ENCODE results near the gene PPP3CA. TPM values are rescaled to one million over a fixed set of nuclear protein-coding genes. Genes with fewer than 3 reads are reported as not detected.

The PPP3CA gene
- total RNA-seq, 2 donors from 2014 or later = 11.3 to 15.6 TPM

DNA sequence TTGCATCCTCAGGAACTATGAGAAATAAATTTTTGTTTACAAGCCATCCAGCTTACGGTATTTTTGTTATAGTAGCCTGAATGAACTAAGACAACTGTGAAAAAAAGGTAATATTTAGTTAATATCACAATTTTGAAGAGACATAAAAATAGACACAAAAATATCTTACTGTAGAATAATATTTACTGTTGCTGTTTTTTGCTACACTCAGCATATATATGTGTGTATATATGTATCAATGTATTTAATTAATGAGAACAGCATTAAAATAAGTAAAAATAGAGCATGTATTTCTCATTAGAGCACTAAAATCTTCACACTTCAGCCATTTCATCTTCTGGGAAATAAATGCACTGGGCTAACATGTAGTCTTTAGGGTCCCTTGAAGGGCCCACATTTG lies 24.6 kb downstream of the PPP3CA start:
- Mint-ChIP-seq H3K9me3 (no peaks in the 10 kb centered on the region), H3K27me3 (ENCODE audit: low read depth) (peaks cover 12% of the 10 kb centered on the region), H3K4me1 (ENCODE audit: low read depth) (peaks cover 17% of the 10 kb centered on the region), H3K36me3 (ENCODE audit: insufficient read depth in 2 of 2) (no peaks in the 10 kb centered on the region), H3K4me3 (no peak overlapping the region), H3K27ac (no peak overlapping the region)
- no peak for ATAC-seq (replicated peaks in 1 of 2)
- no peak for DNase-seq

DNA sequence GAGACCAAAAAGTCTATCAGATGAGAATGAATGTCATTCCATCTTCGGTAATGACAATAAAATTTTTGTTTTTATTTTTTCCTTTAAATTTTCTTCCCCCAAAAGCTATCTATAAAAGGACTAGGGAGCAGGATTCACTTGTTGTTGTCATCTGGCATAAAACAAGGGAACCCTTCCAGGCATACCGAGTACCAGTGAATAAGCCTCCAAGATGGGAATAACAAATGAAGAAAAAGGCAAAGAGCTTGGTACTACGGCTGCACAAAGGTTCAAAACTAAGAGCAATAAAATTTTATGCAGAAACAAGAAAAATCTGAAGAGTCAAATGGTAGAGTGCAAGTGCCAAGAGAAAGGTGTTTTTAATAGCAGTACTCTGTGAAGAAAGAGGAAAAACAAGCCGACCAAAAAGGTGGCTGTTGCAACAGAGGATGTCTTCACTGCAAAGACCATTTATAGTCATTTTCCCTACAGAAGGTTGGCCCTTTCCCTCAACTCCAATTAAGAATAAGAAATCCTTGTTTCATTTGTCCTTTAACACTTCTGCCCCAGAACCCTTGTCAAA lies 25.8 kb downstream of the PPP3CA start:
- H3K4me1 Mint-ChIP-seq (ENCODE audit: low read depth) = peaks cover 5% of the 10 kb centered on the region
- H3K4me3 Mint-ChIP-seq = no peak overlapping the region

DNA sequence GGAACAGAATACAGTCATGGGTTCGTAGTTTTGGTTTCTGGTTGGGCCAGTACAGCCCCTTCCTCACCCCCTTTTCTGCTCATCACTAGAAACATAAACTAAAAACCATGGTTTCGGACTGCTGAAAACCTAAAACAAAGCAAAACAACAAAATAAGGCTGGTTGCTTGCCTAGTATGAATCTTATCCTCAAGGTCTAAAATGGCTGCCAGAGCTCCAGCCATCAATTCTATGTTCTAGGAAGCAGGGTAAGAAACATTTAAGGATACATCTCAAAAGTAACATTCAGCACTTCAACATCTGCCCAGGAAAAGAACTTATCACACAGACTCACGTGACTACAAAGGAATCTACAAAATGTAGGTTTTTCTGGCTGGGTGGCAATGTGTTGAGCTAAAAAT lies 31.5 kb downstream of the PPP3CA start:
- ATAC-seq (replicated peaks in 1 of 2) = no peak
- Mint-ChIP-seq H3K4me3 (no peak overlapping the region), H3K27ac (no peak overlapping the region), H3K36me3 (ENCODE audit: insufficient read depth in 2 of 2) (peaks cover 3 to 10% of the 10 kb centered on the region in 2 donors), H3K9me3 (peaks cover 1 to 4% of the 10 kb centered on the region in 2 donors), H3K4me1 (ENCODE audit: low read depth) (no peaks in the 10 kb centered on the region), H3K27me3 (ENCODE audit: low read depth) (no peaks in the 10 kb centered on the region)
- DNase-seq = no peak

More for the DNA sequence above, 25.8 kb downstream of the PPP3CA start:
- no peaks in the 10 kb centered on the region for H3K36me3 Mint-ChIP-seq (ENCODE audit: insufficient read depth in 2 of 2)
- DNase-seq = no peak
- peaks cover 4% of the 10 kb centered on the region for H3K27me3 Mint-ChIP-seq (ENCODE audit: low read depth)
- no peaks in the 10 kb centered on the region for H3K9me3 Mint-ChIP-seq
- H3K27ac Mint-ChIP-seq = no peak overlapping the region
- no peak for ATAC-seq (replicated peaks in 1 of 2)

DNA sequence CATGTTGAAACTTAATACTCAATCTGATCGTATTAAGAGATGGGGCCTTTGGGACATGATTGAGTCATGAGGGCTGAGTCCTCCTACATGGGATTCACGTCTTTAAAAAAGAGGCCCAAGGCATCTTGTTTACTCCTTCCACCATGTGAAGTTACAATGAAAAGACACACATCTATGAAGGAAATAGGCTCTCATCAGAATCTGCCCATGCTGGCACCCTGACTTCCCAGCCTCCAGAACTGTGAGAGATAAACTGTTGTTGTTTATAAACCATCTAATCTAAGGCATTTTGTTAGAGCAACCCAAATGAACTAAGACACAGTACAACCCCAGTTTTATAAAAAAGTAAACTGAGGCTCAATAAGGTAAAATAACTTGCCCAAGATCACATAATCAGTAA lies 32.3 kb downstream of the PPP3CA start:
- Mint-ChIP-seq H3K4me1 (ENCODE audit: low read depth) (no peaks in the 10 kb centered on the region), H3K36me3 (ENCODE audit: insufficient read depth in 2 of 2) (peaks cover 3 to 10% of the 10 kb centered on the region in 2 donors)

DNA sequence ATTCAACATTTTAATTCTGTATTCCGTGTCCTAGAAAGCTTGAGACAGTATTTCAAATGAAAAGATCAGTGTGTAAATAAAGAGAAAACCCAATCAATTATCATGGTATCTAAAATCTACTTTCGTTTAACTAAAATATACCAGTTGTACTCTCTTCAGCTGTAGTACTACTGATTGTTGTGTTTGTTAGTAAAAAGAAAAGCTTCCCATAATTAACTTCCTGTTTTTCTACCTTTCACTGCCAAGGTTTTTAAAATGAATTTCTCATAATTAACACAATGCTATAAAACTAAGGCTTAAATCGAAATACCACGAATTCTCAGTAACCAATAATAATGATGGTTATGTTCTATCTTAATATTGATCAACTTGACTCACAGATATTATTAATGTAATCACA lies 37.4 kb downstream of the PPP3CA start:
- no peaks in the 10 kb centered on the region for H3K36me3 Mint-ChIP-seq (ENCODE audit: insufficient read depth in 2 of 2)
- no peak overlapping the region for H3K27ac Mint-ChIP-seq
- no peak for ATAC-seq (replicated peaks in 1 of 2)
- no peaks in the 10 kb centered on the region for H3K9me3 Mint-ChIP-seq
- no peak for DNase-seq
- no peak overlapping the region for H3K4me3 Mint-ChIP-seq
- peaks cover 25% of the 10 kb centered on the region for H3K4me1 Mint-ChIP-seq (ENCODE audit: low read depth)
- H3K27me3 Mint-ChIP-seq (ENCODE audit: low read depth) = no peaks in the 10 kb centered on the region

More for the DNA sequence above, 32.3 kb downstream of the PPP3CA start:
- no peak overlapping the region for H3K27ac Mint-ChIP-seq
- no peak overlapping the region for H3K4me3 Mint-ChIP-seq
- DNase-seq (no peak), ATAC-seq (replicated peaks in 1 of 2) (no peak)
- H3K27me3 Mint-ChIP-seq (ENCODE audit: low read depth) = no peaks in the 10 kb centered on the region
- H3K9me3 Mint-ChIP-seq = peaks cover 1 to 4% of the 10 kb centered on the region in 2 donors

DNA sequence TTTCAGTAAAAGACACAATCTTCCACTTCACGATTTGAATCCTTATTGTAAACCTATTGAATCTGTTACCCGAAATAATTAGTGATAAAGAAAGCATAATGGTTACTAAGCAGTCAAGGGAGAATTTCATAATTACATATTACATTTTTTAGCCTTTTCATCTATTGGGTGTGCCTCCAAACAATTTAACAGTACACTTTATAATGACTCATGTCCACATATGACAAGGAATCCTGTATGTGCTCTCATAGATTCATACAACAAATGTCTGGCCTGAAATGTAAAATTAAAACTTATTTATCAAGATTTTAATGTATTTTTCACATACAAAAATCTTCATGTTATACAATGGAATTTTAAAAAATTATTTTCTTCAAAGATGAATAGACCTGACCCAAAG lies 39.4 kb downstream of the PPP3CA start:
- peaks cover 27% of the 10 kb centered on the region for H3K4me1 Mint-ChIP-seq (ENCODE audit: low read depth)
- no peaks in the 10 kb centered on the region for H3K36me3 Mint-ChIP-seq (ENCODE audit: insufficient read depth in 2 of 2)
- DNase-seq = no peak
- H3K27ac Mint-ChIP-seq = no peak overlapping the region
- H3K4me3 Mint-ChIP-seq = no peak overlapping the region
- no peak for ATAC-seq (replicated peaks in 1 of 2)
- no peaks in the 10 kb centered on the region for H3K27me3 Mint-ChIP-seq (ENCODE audit: low read depth)
- H3K9me3 Mint-ChIP-seq = no peaks in the 10 kb centered on the region

DNA sequence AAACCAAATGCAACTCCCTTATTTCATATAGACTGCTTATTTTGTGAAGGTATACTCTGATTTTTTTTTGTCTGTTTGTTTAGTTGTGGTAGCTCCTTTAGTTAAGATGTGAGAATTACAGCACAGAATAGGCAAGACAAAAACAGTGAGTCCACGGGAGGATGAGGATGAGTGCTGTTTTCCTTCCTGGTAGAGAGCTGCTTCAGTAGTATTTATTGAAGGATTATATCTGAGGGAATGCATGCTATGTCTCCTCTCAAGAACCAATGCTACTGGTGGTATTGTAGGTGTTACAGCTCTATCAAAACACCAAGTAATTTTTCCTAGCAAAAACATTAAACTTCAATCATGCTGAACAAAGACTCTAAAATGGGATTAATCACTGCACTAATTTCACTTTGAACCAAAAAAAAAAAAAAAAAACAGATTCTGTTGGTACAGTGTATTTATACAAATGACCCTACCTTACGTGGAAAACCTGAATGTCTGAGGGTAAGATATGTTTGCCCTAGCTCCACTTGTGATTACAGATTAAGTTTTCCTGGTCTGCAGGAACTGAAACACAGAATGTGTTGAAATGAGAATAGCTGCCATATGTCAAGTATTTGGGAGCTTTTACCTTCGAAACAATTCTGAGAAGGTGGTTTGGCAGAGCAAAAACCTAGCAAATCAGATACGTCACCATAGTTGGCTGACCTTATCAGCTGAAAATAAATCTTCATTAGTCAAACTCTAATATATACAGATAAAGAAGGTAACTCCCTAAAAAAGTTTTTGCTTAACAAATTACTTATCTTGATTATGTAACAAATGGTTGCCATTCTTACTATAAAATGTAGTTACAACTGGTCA lies 40.3 kb downstream of the PPP3CA start:
- ATAC-seq (replicated peaks in 1 of 2) (peak in 1 of 2 donors; percentile 9), DNase-seq (no peak)
- Mint-ChIP-seq H3K4me3 (peak overlapping the region; percentile 36 to 83), H3K36me3 (ENCODE audit: insufficient read depth in 2 of 2) (no peaks in the 10 kb centered on the region), H3K4me1 (ENCODE audit: low read depth) (peaks cover 27% of the 10 kb centered on the region), H3K27me3 (ENCODE audit: low read depth) (no peaks in the 10 kb centered on the region), H3K27ac (no peak overlapping the region), H3K9me3 (no peaks in the 10 kb centered on the region)

DNA sequence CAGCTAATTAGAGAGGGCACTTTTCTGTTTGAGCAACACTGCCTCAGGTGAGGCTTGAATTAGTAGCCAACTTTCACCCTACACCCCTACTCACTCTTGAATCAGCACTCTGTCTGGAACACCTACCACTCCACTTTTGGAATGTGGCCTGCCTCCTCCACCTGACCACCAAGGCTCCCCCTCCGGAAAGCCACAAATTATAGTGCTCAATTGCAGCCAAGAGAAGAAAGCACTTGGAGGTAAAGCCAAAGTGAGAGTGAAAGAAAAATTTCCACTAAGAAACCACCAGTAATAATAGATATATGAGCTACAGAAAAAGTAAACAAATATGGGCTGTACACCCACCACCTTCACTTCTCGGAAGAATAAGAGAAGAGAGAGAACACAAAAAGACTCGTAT lies 41.1 kb downstream of the PPP3CA start:
- ATAC-seq (replicated peaks in 1 of 2) (peak; percentile 40 to 41), DNase-seq (peak in 1 of 2 donors; percentile 7)
- Mint-ChIP-seq H3K4me3 (peak overlapping the region; percentile 58 to 83), H3K36me3 (ENCODE audit: insufficient read depth in 2 of 2) (no peaks in the 10 kb centered on the region), H3K4me1 (ENCODE audit: low read depth) (peaks cover 27% of the 10 kb centered on the region), H3K27me3 (ENCODE audit: low read depth) (no peaks in the 10 kb centered on the region), H3K9me3 (no peaks in the 10 kb centered on the region), H3K27ac (peak overlapping the region; percentile 82)

DNA sequence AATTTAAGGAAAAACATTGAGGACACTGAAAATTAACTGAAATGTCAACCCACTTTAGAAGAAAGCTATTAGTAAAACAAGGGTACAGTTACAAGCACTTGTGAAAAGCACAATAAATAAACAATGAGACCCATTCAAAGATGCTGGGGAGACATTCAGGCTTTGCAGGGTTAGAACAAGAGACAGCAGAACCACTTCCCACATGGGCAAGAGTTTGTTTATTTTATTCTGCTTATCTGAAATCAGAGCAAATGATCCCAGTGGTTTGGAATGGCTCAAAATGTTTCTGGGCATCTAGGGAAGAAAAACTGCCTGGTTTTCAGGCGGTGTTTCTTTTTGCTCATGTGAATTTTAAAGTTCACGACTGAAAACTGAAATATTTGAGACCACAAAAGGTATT lies 42.4 kb downstream of the PPP3CA start:
- Mint-ChIP-seq H3K4me1 (ENCODE audit: low read depth) (peaks cover 27% of the 10 kb centered on the region), H3K9me3 (no peaks in the 10 kb centered on the region), H3K27me3 (ENCODE audit: low read depth) (no peaks in the 10 kb centered on the region), H3K27ac (no peak overlapping the region), H3K36me3 (ENCODE audit: insufficient read depth in 2 of 2) (no peaks in the 10 kb centered on the region), H3K4me3 (no peak overlapping the region)
- no peak for ATAC-seq (replicated peaks in 1 of 2)
- no peak for DNase-seq

DNA sequence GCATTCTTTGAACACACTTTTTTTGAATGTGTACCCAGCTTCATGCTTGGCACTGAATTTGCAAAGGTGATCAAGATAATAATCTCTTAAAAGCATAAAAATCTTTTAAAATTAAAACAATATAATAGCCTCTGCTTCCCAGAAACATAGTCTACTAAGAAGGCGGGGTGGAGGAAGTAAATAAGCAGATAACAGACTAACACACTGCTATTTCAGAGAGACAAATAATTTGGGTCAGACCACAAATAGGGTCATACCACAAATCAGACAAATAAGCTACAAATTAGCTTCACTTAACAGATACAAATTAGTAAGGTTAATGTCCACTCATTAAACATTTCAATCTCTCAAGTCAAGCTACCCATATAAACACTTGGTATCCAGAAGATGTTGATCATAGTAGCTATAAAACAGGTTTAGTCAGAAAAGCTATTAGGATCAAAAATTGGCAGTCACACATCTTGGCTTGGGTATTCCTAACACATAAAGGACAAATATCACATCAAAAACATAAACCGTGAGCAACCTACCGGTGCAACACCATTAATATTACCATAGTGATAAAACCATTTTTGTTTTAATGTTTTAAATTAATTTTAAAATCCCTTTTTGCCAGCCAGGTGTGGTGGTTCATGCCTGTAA lies 47.3 kb downstream of the PPP3CA start:
- H3K4me1 Mint-ChIP-seq (ENCODE audit: low read depth) = peaks cover 2% of the 10 kb centered on the region
- no peaks in the 10 kb centered on the region for H3K9me3 Mint-ChIP-seq
- no peak overlapping the region for H3K27ac Mint-ChIP-seq
- ATAC-seq (replicated peaks in 1 of 2) (no peak), DNase-seq (no peak)
- H3K4me3 Mint-ChIP-seq = no peak overlapping the region
- H3K27me3 Mint-ChIP-seq (ENCODE audit: low read depth) = no peaks in the 10 kb centered on the region
- H3K36me3 Mint-ChIP-seq (ENCODE audit: insufficient read depth in 2 of 2) = no peaks in the 10 kb centered on the region

DNA sequence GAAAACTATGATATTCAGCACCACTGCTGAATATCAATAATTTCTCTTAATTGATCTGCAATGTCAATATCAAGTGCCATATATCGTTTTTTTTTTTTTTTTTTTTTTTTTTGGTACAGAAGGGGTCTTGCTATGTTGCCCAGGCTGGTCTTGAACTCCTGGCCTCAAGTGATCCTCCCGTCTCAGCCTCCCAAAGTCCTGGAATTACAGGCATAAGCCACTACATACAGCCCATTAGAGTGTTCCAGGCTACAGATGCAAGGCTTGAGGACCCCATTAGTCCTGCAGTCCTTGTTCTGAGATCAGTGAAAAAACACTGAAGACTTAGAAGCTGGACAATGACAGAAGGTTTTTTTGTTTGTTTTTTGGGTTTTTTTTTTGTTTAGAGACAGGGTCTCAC lies 48.3 kb downstream of the PPP3CA start:
- DNase-seq (no peak), ATAC-seq (replicated peaks in 1 of 2) (no peak)
- Mint-ChIP-seq H3K36me3 (ENCODE audit: insufficient read depth in 2 of 2) (no peaks in the 10 kb centered on the region), H3K27ac (no peak overlapping the region), H3K27me3 (ENCODE audit: low read depth) (no peaks in the 10 kb centered on the region), H3K4me1 (ENCODE audit: low read depth) (no peaks in the 10 kb centered on the region), H3K4me3 (no peak overlapping the region), H3K9me3 (no peaks in the 10 kb centered on the region)

DNA sequence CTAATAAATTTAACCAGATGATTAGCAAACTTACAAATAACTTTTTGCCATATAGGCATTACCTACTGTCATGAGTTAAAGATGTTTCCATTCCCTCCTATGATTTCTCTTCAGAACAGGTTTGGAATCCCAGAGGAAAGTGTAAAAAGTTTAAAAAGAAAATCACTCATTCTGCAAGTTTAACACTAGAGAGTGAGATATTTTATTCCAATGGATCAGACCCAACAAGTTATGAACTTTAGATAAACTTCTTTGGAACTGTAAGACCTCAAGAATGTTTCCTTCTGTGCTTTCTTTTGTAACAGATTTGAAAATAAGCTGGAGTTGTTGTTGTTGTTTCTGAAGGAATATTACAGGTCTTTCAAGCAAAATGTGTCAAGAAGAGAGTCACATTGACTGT lies 51.6 kb downstream of the PPP3CA start:
- H3K4me3 Mint-ChIP-seq = no peak overlapping the region
- H3K4me1 Mint-ChIP-seq (ENCODE audit: low read depth) = no peaks in the 10 kb centered on the region
- no peak for DNase-seq
- H3K27ac Mint-ChIP-seq = no peak overlapping the region
- H3K36me3 Mint-ChIP-seq (ENCODE audit: insufficient read depth in 2 of 2) = no peaks in the 10 kb centered on the region
- no peaks in the 10 kb centered on the region for H3K9me3 Mint-ChIP-seq
- ATAC-seq (replicated peaks in 1 of 2) = no peak
- H3K27me3 Mint-ChIP-seq (ENCODE audit: low read depth) = no peaks in the 10 kb centered on the region

DNA sequence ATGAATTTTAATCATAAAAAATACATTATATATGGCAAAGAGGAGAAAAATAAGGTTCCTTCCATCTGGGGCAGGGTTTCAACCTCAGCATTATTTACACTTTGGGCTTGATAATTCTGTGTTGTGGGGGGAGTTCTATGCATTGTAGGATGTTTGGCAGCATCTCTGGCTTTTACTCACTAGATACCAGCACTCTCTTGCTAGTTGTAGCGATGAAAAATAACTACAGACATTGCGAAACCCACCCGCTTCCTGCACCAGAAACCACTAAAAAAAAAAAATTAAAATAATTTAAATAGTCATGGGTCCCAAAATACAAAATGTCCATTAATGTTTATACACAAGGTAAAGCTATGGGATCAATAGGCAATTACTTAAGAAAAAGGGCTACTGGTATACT lies 52.7 kb downstream of the PPP3CA start:
- Mint-ChIP-seq H3K4me1 (ENCODE audit: low read depth) (peaks cover under 1% of the 10 kb centered on the region), H3K4me3 (no peak overlapping the region), H3K9me3 (no peaks in the 10 kb centered on the region), H3K27me3 (ENCODE audit: low read depth) (no peaks in the 10 kb centered on the region), H3K36me3 (ENCODE audit: insufficient read depth in 2 of 2) (no peaks in the 10 kb centered on the region), H3K27ac (no peak overlapping the region)
- no peak for ATAC-seq (replicated peaks in 1 of 2)
- DNase-seq = no peak

All from activated T-cell treated with anti-CD3 and anti-CD28 coated beads, Interleukin-2, amount 50 U/mL, for 72 hours (primary cell).